Mesendoderm (in vitro differentiated cells): ENCODE results near the gene MDFIC.

Experiments
- DNase-seq: peaks from one replicate; pipeline ENCODE4 v3.0.0; 2013
- H2AK5ac ChIP-seq: 2 replicates; pipeline ENCODE4 v1.6.1; 2013; ENCODE audit warnings: low read length, inconsistent platforms
- H2BK120ac ChIP-seq: 2 replicates; pipeline ENCODE4 v1.6.1; 2013; ENCODE audit warnings: low read depth, mild to moderate bottlenecking, low read length, moderate library complexity, mixed read lengths
- H2BK15ac ChIP-seq: replicated peaks from 2 replicates; pipeline ENCODE4 v1.6.1; 2013; ENCODE audit warnings: low read depth, mild to moderate bottlenecking, moderate library complexity
- H2BK5ac ChIP-seq: 2 replicates; pipeline ENCODE4 v1.6.1; 2013; ENCODE audit warnings: low read length, inconsistent platforms
- H3K18ac ChIP-seq: 2 replicates; pipeline ENCODE4 v1.6.1; 2013; ENCODE audit warnings: mild to moderate bottlenecking, low read length, mixed read lengths
- H3K23ac ChIP-seq: one replicate; pipeline ENCODE4 v1.6.1; 2013; ENCODE audit warnings: low read length
- H3K27ac ChIP-seq: 2 replicates; pipeline ENCODE4 v1.5.1; 2013; ENCODE audit warnings: low read depth, mild to moderate bottlenecking, inconsistent platforms, low read length, moderate library complexity
- H3K27me3 ChIP-seq: 2 replicates; pipeline ENCODE4 v1.6.1; 2013; ENCODE audit warnings: low read length, control low read depth, mild to moderate bottlenecking, inconsistent platforms; ENCODE audit not compliant: insufficient read depth, poor library complexity
- H3K36me3 ChIP-seq: 2 replicates; pipeline ENCODE4 v1.6.1; 2013; ENCODE audit warnings: low read length, inconsistent platforms; ENCODE audit not compliant: control insufficient read depth, insufficient read depth
- H3K4ac ChIP-seq: one replicate; pipeline ENCODE4 v1.6.1; 2013; ENCODE audit warnings: low read depth, mild to moderate bottlenecking, low read length, moderate library complexity
- H3K4me1 ChIP-seq: 2 replicates; pipeline ENCODE4 v1.6.1; 2013; ENCODE audit warnings: low read depth, low read length, inconsistent platforms; ENCODE audit not compliant: control insufficient read depth
- H3K4me2 ChIP-seq: 2 replicates; pipeline ENCODE4 v1.6.1; 2013; ENCODE audit warnings: low read length
- H3K4me3 ChIP-seq: 2 replicates; pipeline ENCODE4 v1.5.1; 2013; ENCODE audit warnings: mild to moderate bottlenecking, low read length
- H3K56ac ChIP-seq: one replicate; pipeline ENCODE4 v1.6.1; 2013; ENCODE audit warnings: low read length
- H3K79me1 ChIP-seq: 2 replicates; pipeline ENCODE4 v1.6.1; 2013; ENCODE audit warnings: low read length, inconsistent platforms
- H3K79me2 ChIP-seq: 2 replicates; pipeline ENCODE4 v1.6.1; 2013; ENCODE audit warnings: mild to moderate bottlenecking, low read length; ENCODE audit not compliant: control insufficient read depth, insufficient read depth
- H3K9ac ChIP-seq: 2 replicates; pipeline ENCODE4 v1.6.1; 2013; ENCODE audit warnings: low read length, inconsistent platforms
- H4K5ac ChIP-seq: one replicate; pipeline ENCODE4 v1.6.1; 2013; ENCODE audit warnings: low read length
- H4K8ac ChIP-seq: one replicate; pipeline ENCODE4 v1.6.1; 2013; ENCODE audit warnings: low read depth, mild to moderate bottlenecking, control low read depth, low read length, moderate library complexity
- WGBS: extraction: QIAGEN DNeasy Blood & Tissue Kit; methylation state at CpG from one replicate; pipeline ENCODE4 v1.1.7; 2013; ENCODE audit warnings: low lambda C conversion rate, missing lambda C conversion rate; ENCODE audit not compliant: insufficient coverage; ENCODE audit errors: extremely low coverage; 5-methylcytosine and 5-hydroxymethylcytosine counted together

Gene MDFIC

DNA sequence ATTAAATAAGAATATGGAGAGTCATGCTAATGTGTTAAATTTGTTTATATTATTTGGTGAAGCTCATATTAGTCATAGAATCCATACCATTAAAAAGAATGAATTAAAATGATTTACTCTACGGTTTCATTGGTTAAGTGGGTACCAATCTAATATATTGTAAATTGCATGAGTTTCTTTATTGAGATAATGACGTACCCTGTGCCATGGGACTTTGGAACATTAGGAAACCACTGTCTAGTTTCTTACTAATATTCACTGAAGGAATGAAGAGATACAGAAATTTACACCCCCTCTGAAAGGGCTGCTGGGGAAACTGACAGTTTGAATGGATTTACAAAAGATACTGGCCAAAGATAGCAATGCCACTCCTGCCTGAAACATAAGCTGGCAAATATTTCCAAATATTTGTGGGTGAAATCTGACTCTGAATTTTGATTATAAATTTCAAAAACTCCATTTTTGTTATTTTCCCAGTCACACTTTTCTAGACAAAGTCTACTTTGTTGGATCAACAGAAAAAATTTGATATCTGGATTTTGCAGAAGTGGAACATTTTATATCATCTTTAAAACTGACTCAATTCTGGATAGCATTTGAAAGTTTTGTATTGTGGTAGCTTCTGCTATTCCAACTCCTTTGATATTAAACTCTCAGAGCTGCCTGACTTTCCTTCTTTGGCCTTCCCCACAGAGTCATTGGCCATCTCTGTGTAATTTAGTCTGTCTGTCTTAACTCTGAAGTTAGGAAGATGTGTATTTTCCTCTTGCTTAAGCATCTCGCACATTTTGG lies 22.3 kb downstream of the MDFIC start:
- Histone ChIP-seq H3K23ac (no peak overlapping the region), H4K8ac (peak overlapping the region; percentile 86), H2AK5ac (no peak overlapping the region), H3K4me3 (no peak overlapping the region), H3K4ac (peak overlapping the region; percentile 16), H3K27me3 (no peaks in the 10 kb centered on the region), H3K79me2 (peaks cover 2% of the 10 kb centered on the region), H3K9ac (no peak overlapping the region), H2BK120ac (no peak overlapping the region), H3K56ac (no peak overlapping the region), H3K4me2 (no peak overlapping the region), H3K4me1 (peaks cover 4% of the 10 kb centered on the region), H3K36me3 (no peaks in the 10 kb centered on the region), H3K79me1 (peaks cover 1% of the 10 kb centered on the region), H2BK15ac (no peak overlapping the region), H4K5ac (no peak overlapping the region), H2BK5ac (no peak overlapping the region), H3K18ac (peak overlapping the region; percentile 52), H3K27ac (no peak overlapping the region)
- no peak for DNase-seq
- no CpG with 5 or more reads among the region's 3 CpGs for WGBS

DNA sequence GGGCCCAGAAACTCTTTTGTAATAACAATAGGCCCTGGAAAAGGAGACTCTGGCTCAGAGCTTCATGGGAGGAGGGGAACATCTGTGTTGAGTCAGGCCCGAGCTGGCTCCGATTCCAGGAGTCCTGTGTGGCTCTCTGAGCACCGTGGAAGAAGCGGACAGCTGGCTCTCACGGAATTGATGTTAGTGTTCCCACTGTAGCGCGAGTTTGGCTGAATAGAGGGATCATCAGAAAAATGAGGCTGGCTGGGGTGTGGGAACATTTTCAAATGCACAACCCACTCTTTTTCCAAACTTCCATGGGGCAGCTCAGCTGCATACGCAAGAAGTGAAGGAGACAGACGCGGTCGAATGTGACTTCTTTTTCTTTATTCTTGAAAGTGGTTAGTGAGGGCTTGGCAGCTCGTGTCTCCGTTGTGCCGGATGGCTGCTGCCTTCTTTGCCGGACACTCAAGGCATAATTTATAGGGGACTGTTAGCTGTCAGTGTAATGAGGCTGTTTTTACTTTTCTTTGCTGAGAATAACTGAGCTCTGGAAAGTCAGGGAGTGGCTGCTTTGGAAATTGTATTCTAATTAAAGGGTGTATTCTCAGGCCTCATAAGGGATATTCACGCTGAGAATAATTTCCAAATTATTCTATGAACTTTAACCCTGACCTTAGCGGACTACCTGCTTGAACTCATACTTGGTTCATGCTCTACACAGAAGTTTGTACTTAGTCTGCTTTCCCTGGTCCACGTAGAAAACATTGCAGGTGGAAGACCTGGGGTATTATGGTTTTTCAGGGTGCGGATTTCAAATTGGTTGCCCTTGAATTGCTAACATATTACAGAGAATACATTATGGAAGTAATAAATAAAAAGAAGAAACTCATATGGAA lies 23.1 kb downstream of the MDFIC start:
- Histone ChIP-seq H3K18ac (peak overlapping the region; percentile 52), H2BK15ac (no peak overlapping the region), H2AK5ac (no peak overlapping the region), H4K8ac (no peak overlapping the region), H3K79me2 (peaks cover 2% of the 10 kb centered on the region), H3K23ac (no peak overlapping the region), H4K5ac (no peak overlapping the region), H3K4ac (no peak overlapping the region), H3K56ac (peak overlapping the region; percentile 42), H3K27me3 (no peaks in the 10 kb centered on the region), H3K79me1 (peaks cover 1% of the 10 kb centered on the region), H3K4me3 (no peak overlapping the region), H3K4me1 (peaks cover 4% of the 10 kb centered on the region), H2BK5ac (no peak overlapping the region), H3K36me3 (no peaks in the 10 kb centered on the region), H3K27ac (no peak overlapping the region), H3K9ac (no peak overlapping the region), H2BK120ac (no peak overlapping the region), H3K4me2 (no peak overlapping the region)
- whole genome bisulfite sequencing = no CpG with 5 or more reads among the region's 19 CpGs
- peak; percentile 30 for DNase-seq

DNA sequence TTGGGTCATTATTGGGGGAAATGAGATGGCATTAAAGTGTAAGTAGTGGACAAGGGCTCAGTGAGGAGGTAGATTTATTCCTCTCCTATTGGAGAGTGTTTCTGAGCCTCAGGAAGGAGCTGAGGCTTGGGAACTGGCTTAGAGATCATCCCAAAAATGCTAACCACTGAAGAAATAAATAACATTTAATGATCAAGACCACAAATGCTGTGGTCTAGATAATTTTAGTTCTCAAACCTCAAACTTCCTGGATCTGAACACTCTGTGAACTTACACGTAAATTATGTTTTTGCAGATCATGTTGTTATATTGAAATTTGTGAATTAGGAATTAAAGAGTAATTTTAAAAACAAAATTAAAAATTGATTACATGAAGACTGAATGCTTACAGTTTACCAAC lies 27.3 kb downstream of the MDFIC start:
- Histone ChIP-seq H3K18ac (no peak overlapping the region), H3K4ac (no peak overlapping the region), H3K79me1 (no peaks in the 10 kb centered on the region), H3K27me3 (no peaks in the 10 kb centered on the region), H2BK5ac (no peak overlapping the region), H4K8ac (no peak overlapping the region), H3K23ac (no peak overlapping the region), H3K4me1 (peaks cover 4% of the 10 kb centered on the region), H2BK15ac (no peak overlapping the region), H3K36me3 (no peaks in the 10 kb centered on the region), H3K9ac (no peak overlapping the region), H3K4me2 (no peak overlapping the region), H2AK5ac (no peak overlapping the region), H2BK120ac (no peak overlapping the region), H3K56ac (no peak overlapping the region), H4K5ac (no peak overlapping the region), H3K27ac (no peak overlapping the region), H3K79me2 (no peaks in the 10 kb centered on the region), H3K4me3 (no peak overlapping the region)
- WGBS = 100% methylated on average over 1 of the region's 1 CpG
- no peak for DNase-seq

DNA sequence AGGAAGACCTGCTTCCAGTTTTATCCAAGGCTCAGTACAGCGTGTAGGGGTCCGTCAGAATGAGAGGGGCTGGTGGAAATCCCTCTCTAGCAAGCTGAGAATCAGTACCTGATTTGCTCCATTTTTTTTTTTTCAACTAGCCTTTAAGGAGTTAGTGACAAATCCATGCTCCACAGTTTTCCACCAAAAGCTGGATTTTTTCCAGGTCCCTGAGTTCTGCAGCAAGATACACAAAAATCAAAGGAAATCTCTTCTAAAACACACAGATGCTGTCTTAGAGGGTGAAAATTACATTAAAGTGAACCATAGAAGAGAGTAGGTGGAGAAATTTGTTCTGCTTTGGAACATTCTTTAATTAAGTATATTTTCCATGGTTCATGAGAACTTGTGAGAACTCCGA lies 30.4 kb downstream of the MDFIC start:
- Histone ChIP-seq H3K9ac (no peak overlapping the region), H3K4me3 (no peak overlapping the region), H3K4me2 (no peak overlapping the region), H2BK5ac (no peak overlapping the region), H3K79me2 (no peaks in the 10 kb centered on the region), H3K27ac (no peak overlapping the region), H3K4ac (no peak overlapping the region), H2AK5ac (no peak overlapping the region), H3K27me3 (no peaks in the 10 kb centered on the region), H4K5ac (no peak overlapping the region), H3K4me1 (peaks cover 3% of the 10 kb centered on the region), H2BK120ac (no peak overlapping the region), H3K79me1 (no peaks in the 10 kb centered on the region), H3K23ac (no peak overlapping the region), H2BK15ac (no peak overlapping the region), H3K56ac (no peak overlapping the region), H4K8ac (no peak overlapping the region), H3K18ac (no peak overlapping the region), H3K36me3 (no peaks in the 10 kb centered on the region)
- no CpG with 5 or more reads among the region's 3 CpGs for WGBS
- no peak for DNase-seq

DNA sequence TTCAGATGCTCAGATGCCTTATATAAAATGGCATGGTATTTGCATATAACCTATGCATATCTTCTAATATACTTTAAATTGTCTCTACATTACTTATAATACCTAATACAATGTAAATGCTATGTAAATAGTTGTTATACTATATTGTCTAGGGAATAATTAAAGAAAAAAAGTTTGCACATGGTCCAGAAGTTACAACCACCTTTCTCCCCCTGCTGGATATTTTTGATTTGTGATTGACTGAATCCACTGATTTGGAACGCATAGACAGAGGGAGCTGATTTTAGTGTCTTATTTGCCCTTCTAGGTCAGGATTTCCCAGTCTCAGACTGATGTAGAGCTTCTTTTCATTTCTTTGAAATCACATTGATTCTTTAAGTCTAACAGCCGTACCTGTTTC lies 31.8 kb downstream of the MDFIC start:
- Histone ChIP-seq H2AK5ac (no peak overlapping the region), H3K27me3 (no peaks in the 10 kb centered on the region), H3K27ac (no peak overlapping the region), H3K4ac (no peak overlapping the region), H3K79me2 (no peaks in the 10 kb centered on the region), H4K5ac (no peak overlapping the region), H3K4me3 (no peak overlapping the region), H3K4me1 (peaks cover 3% of the 10 kb centered on the region), H3K4me2 (no peak overlapping the region), H3K79me1 (no peaks in the 10 kb centered on the region), H2BK5ac (no peak overlapping the region), H3K18ac (no peak overlapping the region), H3K56ac (no peak overlapping the region), H2BK15ac (no peak overlapping the region), H2BK120ac (no peak overlapping the region), H4K8ac (no peak overlapping the region), H3K9ac (no peak overlapping the region), H3K23ac (no peak overlapping the region), H3K36me3 (no peaks in the 10 kb centered on the region)
- DNase-seq = no peak
- no CpG with 5 or more reads among the region's 2 CpGs for WGBS
